Measurements from ENCODE around the gene FGG.
"Not testable (repeated sequence)": the region's sequence is repeated elsewhere in the genome, so short reads cannot be mapped to it uniquely, and the experiment has no call there.

FGG gene

DNA sequence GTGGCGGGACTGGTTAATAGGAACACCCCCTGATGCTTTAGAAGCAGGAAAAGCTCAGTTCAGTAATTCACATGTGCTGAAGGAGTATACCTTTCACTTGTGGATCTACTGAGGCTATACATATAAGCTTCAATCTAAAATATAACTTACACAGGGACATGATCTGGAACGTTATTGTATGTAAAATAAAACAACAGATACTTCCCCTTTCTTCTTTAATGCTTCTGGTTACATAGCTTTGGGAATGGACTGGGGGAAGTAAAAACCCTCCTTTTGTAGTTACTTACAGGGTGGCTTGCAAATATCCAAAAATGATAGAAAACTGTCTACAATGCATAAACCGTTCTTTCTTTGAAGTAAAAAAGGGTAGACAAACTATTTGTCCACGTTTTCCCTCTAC lies 1.9 kb downstream of the FGG start:
- no peak for FAIRE-seq

GRCh38 chr4:154609532-154609931 lies 2.9 kb downstream of the FGG start:
- no peak for FAIRE-seq

- FAIRE-seq, result no peak
These were observed 3.8 kb downstream of the FGG start for GRCh38 chr4:154608361-154609252.

DNA sequence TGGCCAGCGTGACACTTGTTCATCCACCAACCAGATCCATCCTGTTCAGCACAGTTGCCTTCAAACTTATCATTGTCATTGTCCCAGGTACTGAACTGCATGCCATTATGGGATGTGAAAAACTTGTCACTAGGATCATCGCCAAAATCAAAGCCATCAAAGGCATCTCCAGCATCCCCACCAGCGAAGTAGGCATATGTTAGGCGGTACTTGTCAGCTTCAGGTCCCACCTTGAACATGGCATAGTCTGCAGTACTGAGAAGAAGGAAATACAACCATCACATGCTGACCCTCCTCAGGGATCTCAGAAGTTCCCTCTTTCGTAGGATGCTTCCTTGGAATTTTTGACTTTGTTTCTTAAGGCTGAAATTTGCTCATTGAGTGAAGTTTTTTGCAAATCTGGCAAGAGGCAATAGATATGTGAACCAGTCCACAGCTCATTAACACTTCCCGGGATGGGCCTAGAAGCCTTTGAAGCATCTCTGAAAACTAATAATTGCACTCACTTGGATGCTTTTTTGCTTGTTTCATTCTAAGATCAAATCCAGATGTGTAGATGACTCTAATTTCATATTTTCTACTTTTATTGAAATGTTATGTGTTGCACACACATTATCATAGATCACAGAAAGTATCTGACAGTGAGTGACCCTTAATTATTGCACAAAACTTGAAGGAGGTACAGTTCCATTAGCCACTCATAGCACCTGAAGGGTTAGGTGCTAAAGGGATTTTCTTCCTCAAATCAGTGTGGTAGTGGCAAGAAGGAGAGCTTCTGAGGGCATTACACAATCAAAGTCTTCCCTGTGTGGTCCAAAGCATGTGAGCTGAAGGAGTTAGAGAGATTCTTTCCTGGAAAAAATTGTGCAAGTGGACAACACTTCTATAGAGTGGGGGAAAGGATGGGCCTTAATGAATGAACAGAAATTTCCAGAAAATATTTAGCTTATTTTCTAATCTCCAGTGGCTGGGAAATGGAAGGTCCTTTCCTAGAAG lies 5.4 kb downstream of the FGG start:
- FAIRE-seq, result no peak

GRCh38 chr4:154604696-154605200 lies 7.7 kb downstream of the FGG start:
- no peak for FAIRE-seq

GRCh38 chr4:154603033-154603943 lies 9.2 kb downstream of the FGG start:
- no peak for FAIRE-seq

DNA sequence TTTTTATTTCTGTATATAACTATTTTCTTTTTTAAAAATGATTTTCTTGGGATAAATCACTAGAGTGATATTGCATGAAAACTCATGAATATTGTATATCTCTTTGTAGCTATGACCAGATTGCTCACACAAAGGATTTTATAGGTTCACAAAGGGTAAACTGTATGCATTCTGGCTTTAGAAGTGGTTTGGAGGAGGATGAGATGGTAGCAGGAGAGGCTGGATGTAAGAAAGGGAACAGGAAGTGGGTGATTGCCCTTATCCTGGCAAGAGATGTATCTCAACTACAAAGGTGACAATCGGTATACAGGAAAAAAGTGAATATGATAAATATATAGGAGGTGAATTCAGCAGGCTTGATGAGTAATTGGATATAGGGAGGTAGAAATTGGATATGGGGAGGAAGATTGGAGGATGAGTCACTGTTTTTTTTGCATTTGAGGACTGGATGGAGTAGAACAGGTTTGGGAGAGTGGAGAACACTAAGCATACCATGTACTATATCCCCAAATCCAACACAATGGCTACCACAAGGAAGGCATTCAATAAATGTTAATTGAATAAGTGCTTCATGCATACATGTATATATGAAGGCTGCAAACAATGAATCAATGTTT lies 9.9 kb downstream of the FGG start:
- FAIRE-seq, result no peak

DNA sequence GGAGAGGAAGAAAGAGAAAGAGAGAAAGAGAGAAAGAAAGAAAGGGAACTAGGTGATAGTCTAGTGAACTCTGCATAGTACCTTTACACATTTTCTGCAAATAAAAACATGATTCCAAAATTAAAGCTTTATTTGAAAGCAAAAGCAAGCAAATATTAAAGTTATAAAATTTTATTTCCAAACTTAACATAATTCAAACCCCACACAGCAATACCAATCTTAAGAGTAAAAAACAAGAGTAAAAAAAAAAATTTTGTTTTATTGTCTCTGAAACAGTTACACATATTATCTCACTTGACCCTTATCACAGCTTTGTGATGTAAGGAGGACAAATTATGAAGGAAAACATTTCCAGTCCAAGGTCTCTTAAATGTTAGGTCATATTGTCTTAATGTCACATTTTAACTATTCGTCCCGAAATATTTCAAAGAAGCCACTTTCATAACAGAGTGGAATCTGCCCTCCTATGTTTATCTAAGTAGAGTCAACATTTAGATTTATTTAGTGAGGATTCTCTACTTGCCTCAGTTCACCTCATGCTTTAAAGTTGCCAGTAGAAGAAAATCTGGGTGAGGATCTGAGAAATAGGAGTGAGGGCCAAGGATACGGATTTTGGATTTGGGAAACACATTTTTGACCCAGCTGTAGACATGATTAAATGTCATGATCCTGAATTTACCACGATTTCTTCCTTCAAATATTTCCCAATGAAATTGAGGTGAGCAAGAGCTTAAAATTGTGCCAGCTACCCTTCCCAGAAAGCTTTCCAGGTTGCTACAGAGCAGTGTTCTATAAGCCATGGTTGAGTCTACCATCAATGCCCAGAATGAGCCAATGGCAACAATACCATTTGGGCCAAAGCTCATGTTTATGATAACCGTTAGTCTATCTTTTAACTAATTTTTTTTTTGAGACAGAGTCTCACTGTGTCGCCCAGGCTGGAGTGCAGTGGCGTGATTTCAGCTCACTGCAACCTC lies 14.4 kb downstream of the FGG start:
- no peak for FAIRE-seq

DNA sequence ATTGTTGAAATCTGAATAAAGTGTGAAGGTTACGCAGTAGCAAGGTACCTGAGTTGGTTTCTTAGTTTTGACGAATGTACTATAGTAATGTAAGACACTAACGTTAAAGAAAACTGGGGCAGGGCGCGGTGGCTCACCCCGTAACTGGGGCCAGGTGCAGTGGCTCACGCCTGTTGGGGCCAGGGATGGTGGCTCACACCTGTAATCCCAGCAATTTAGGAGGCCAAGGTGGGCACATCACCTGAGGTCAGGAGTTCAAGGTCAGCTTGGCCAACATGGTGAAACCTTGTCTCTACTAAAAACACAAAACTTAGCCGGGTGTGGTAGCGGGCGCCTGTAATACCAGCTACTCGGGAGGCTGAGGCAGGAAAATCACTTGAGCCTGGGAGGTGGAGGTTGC lies 15.2 kb downstream of the FGG start:
- FAIRE-seq, result not testable (repeated sequence)

- FAIRE-seq, result no peak
These were observed 16.6 kb downstream of the FGG start for GRCh38 chr4:154595807-154596206.

DNA sequence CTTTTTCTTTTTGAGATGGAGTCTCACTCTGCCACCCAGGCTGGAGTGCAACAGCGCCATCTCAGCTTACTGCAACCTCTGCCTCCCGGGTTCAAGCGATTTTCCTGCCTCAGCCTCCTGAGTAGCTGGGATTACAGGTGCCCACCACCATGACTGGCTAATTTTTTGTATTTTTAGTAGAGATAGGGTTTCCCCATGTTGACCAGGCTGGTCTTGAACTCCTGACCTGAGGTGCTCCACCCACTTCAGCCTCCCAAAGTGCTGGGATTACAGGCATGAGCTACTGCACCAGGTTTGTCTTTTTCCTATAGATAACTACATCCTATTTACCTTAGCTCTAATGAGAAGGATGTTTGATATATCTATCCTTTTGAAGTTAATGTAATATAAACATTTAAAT lies 18.1 kb downstream of the FGG start:
- not testable (repeated sequence) for FAIRE-seq

DNA sequence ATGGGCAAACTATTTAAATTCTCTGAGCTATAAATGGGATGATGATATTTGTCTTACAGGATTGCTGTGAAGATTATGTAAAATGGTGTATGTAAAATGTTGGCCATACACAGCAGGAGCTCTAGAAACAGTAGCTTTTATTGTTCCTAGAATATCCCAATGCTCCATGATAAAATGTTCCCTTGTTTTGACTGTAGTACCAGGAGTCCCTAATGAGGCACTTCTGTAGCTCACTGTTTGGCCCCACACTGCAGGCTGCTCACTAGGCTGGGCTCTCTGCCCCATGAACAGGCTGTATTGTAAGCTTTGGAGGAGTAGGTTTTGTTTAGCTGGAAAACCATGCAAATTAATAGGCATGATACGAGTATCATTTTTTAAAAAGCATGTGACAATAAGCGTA lies 18.6 kb downstream of the FGG start:
- no peak for FAIRE-seq

GRCh38 chr4:154591890-154592289 lies 20.6 kb downstream of the FGG start:
- FAIRE-seq, result no peak

DNA sequence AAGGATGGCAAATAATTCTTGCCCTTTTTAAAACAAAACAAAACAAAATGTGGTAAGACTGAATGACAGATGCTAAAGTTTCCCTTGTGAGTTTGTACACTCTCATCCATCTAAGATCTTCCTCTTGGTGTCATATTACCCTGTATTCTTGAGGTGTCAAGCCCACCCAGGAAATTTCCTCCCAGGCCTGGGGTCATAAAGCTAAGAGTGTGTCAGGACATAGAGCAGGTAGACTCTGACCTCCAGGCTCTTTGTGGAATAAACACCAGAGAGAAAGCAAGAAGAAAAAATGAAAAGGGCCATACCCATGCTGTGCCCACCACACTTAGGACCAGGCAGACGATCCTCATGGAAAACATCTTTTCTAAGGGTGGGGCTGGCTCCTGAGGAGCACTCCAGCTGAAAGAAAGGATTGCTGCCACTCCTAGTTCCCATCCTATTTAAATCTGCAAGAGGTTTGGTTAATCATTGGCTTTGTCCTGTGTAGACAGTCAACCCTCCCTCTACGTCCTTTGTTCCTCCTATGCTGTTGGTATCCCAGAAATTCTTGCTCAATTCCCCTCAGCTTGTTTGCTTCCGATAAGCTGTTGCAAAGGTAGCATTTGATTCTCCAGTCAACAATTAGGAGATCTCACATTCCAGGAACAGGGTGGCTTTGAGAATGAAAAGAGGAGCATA lies 22.0 kb downstream of the FGG start, which contains the start of gene FGA:
Gene FGA, minus strand, starts transcription at position 414 of the 678 bp plus-strand sequence. Its CDS starts 55 bp downstream, at position 359.
- no peak for FAIRE-seq

DNA sequence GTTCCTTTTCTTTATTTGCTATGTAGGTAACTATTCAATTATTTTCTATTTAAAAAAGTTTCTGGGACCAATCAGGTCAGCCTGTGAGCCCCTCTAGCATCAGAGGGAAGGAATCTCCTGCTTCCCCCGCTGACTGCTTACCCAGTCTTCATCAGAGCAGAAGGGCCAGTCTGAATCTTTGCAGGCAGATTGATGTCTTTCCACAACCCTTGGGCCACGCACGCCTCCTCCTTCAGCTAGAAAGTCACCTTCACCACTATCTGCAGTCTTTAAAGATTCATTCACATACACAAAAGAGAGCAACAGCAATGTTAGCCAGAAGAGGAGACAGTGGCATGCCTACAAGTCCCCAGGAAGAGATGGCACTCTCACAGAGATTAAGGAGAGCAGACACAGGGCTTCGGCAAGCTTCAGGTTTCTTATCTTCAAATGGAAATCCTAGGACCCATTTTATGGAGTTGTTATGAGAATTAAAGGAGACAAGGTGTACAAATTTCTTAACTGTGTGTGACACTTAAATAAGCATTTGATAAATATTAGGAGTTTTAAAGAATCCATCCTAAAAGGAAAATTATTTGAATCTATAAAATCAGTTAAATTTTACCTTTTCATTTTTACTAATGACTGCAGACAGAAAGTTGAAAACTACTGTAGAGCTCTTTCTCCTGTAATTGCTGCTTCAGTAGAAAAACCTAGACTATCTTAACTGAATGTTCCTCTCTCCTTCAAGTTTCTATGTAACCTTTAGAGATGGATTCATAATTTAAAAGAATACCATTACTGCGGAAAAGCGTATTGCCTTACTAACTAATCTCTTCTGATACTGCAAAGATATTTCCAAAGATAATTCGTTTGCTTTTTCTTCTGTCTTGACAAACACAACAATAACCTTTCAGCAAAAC lies 22.9 kb downstream of the FGG start:
- FAIRE-seq, result no peak

- no peak for FAIRE-seq
These were observed 24.3 kb downstream of the FGG start for GRCh38 chr4:154588198-154588597.

DNA sequence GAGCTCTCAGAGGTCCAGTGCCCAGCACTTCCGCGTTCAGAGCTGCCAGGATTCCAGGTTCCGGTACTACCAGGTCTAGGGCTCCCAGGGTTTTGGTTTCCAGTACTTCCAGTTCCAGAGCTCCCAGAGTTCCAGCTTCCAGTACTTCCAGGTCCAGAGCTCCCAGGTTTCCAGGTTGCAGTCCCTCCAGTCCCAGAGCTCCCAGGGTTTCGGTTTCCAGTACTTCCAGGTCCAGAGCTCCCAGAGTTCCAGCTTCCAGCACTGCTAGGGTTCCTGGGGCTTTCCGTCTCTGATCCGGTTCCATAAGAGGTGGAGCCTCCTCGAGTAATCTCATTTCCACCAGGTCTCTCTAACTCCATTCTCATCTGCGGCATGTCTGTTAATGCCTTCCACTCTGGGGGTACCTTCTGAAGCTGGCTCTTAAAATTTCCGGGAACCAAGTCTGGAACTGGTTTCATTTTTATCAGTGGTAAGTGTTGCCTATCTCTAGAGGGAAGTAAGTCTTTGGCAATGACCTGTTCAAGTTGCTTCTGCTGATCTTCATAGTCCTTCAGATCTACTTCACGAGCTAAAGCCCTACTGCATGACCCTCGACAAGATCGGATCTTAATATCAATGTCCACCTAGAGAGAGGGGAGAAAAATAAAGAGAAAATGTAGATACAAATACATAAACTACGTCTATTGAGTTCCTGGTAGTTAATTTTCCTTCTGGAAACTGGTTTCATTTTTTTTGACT lies 26.0 kb downstream of the FGG start:
- FAIRE-seq, result no peak
